K562 (cell line): ENCODE results near the gene TRIM38. TPM values are rescaled to one million over a fixed set of nuclear protein-coding genes. Genes with fewer than 3 reads are reported as not detected.

ENCODE experiments used
- ATAC-seq: fragments of 200-7000 bp; cut with Tn5 transposase; 3 replicates; pipeline ENCODE4 v1.9.1; 2020; ENCODE audit warnings: moderate library complexity
- BruUV-seq: library from RNA; stranded (reverse); fragments of 400-500 nt; replicated peaks from 2 replicates; lab custom pipeline; 2021; lab: Mats Ljungman, UMichigan
- CTCF ChIA-PET: fragments of 300-600 bp; formaldehyde crosslinking; extraction: SDS; loops from one replicate; lab custom pipeline; 2021; ENCODE audit warnings: low intra/inter-chr PET ratio; lab: Yijun Ruan, JAX
- POLR2A ChIA-PET: fragments of 300-600, 350-650 bp; sonication (Branson Sonifier 250); formaldehyde crosslinking; extraction: SDS; loops from one replicate; lab custom pipeline; 2021; ENCODE audit warnings: antibody characterized with exemption, inconsistent platforms; lab: Yijun Ruan, JAX
- DNase-seq, 4 experiments: peaks; one replicate each; pipeline versions ENCODE4 v3.0.0 to v3.0.0-alpha.2; 2011 to 2018; ENCODE audit warnings: low spot score in 3 of 4, mixed read lengths in 3 of 4; ENCODE audit errors: extremely low read depth in 1 of 4
- FAIRE-seq: peaks from 2 replicates; lab custom pipeline; 2011; peaks lifted over from hg19 to GRCh38; lab: Jason Lieb, UNC
- H2AFZ ChIP-seq: 2 replicates; pipeline ENCODE4 v1.6.0; 2011; ENCODE audit warnings: low read depth, low read length, control low read depth, inconsistent platforms
- H3K27ac ChIP-seq: fragments of 200-600 bp; 3 replicates; pipeline ENCODE4 v1.8.0; 2011; ENCODE audit warnings: low read depth, mild to moderate bottlenecking, control low read depth, inconsistent platforms, low read length, moderate library complexity, mixed read lengths; ENCODE audit errors: extremely low read depth
- H3K27me3 ChIP-seq, 2 experiments: fragments of 300-600 bp in 1 of 2; 2 replicates in 1 of 2; 3 replicates in 1 of 2; pipeline versions ENCODE4 v1.6.0 to v1.8.0; 2011; ENCODE audit warnings: inconsistent platforms in 2 of 2, low read length in 2 of 2, mild to moderate bottlenecking in 1 of 2, mixed read lengths in 1 of 2, moderate library complexity in 1 of 2; ENCODE audit not compliant: control insufficient read depth in 2 of 2, insufficient read depth in 2 of 2
- H3K36me3 ChIP-seq: fragments of 300-600 bp; 3 replicates; pipeline ENCODE4 v1.8.0; 2011; ENCODE audit warnings: mild to moderate bottlenecking, low read length, inconsistent platforms; ENCODE audit not compliant: control insufficient read depth, insufficient read depth
- H3K4me1 ChIP-seq, 2 experiments: fragments of 200-600 bp in 1 of 2; replicated peaks in 1 of 2; 2 replicates in 1 of 2; 3 replicates in 1 of 2; pipeline versions ENCODE4 v1.5.1 to v1.8.0; 2011; ENCODE audit warnings: inconsistent platforms in 2 of 2, low read length in 2 of 2, mild to moderate bottlenecking in 1 of 2, mixed read lengths in 1 of 2, moderate library complexity in 1 of 2; ENCODE audit not compliant: control insufficient read depth in 2 of 2, insufficient read depth in 2 of 2
- H3K4me2 ChIP-seq: 2 replicates; pipeline ENCODE4 v1.6.1; 2011; ENCODE audit warnings: low read length, control low read depth, inconsistent platforms, mixed read lengths; ENCODE audit not compliant: insufficient read depth
- H3K4me3 ChIP-seq: fragments of 200-600 bp; sonication (generic), shearing (Covaris generic); 2 replicates; pipeline ENCODE4 v1.5.1; 2016; ENCODE audit warnings: control low read depth, inconsistent platforms
- H3K79me2 ChIP-seq: fragments of 200-600 bp; 3 replicates; pipeline ENCODE4 v1.8.0; 2011; ENCODE audit warnings: low read length, inconsistent platforms; ENCODE audit not compliant: control insufficient read depth, insufficient read depth
- H3K9ac ChIP-seq, 2 experiments: 2 replicates each; pipeline versions ENCODE4 v1.6.0 to v1.6.1; 2011; ENCODE audit warnings: low read depth in 2 of 2, low read length in 2 of 2, control low read depth in 1 of 2, inconsistent platforms in 1 of 2, mild to moderate bottlenecking in 1 of 2, mixed read lengths in 1 of 2; ENCODE audit not compliant: insufficient read depth in 1 of 2
- H3K9me1 ChIP-seq: one replicate; pipeline ENCODE4 v1.6.0; 2011; ENCODE audit warnings: inconsistent platforms, mild to moderate bottlenecking, low read length, moderate library complexity; ENCODE audit not compliant: control insufficient read depth, insufficient read depth
- H3K9me3 ChIP-seq: replicated peaks from 2 replicates; pipeline ENCODE4 v1.5.1; 2011; ENCODE audit warnings: low read depth, low read length, inconsistent platforms; ENCODE audit not compliant: control insufficient read depth, insufficient read depth
- H4K20me1 ChIP-seq: replicated peaks from 2 replicates; pipeline ENCODE4 v1.6.1; 2011; ENCODE audit warnings: low read length, inconsistent platforms, mixed read lengths; ENCODE audit not compliant: control insufficient read depth, insufficient read depth
- ARID3B ChIP-seq: fragments of 250-450 bp; sonication (Bioruptor Pico); IDR thresholded peaks from 2 replicates; pipeline ENCODE4 v1.4.0; 2020; ENCODE audit warnings: borderline replicate concordance
- CEBPG ChIP-seq, 3 experiments: fragments of 200-800 bp in 1 of 3; sonication (Bioruptor generic) in 1 of 3; sonication (generic) in 1 of 3; formaldehyde crosslinking in 1 of 3; IDR thresholded peaks in 2 of 3; conservative IDR thresholded peaks in 1 of 3; 2 replicates each; pipeline versions ENCODE4 v1.6.1 to v1.8.0; 2016 to 2022; ENCODE audit warnings: missing compliant biosample characterization in 2 of 3, missing genetic modification characterization in 2 of 3, mild to moderate bottlenecking in 1 of 3, missing genetic modification reagents in 1 of 3
- CHD1 ChIP-seq: fragments of 200-600 bp; sonication (generic); IDR thresholded peaks from one replicate; pipeline ENCODE4 v1.6.1; 2012; ENCODE audit warnings: mild to moderate bottlenecking, moderate library complexity, low read length, inconsistent platforms
- HEY1 ChIP-seq: fragments of 250-450 bp; sonication (Bioruptor Pico); IDR thresholded peaks from 2 replicates; pipeline ENCODE4 v1.5.0; 2020; ENCODE audit warnings: mild to moderate bottlenecking, moderate library complexity, borderline replicate concordance
- MAFF ChIP-seq: IDR thresholded peaks from 2 replicates; pipeline ENCODE4 v1.6.1; 2012; ENCODE audit warnings: low read length, improper control_type of control experiment
- RBBP5 ChIP-seq: fragments of 200-600 bp; sonication (generic); IDR thresholded peaks from 2 replicates; pipeline ENCODE4 v1.6.1; 2012; ENCODE audit warnings: borderline replicate concordance, mild to moderate bottlenecking, low read length, control low read depth, inconsistent platforms; ENCODE audit not compliant: insufficient read depth, poor library complexity, severe bottlenecking
- RBM22 ChIP-seq: fragments of 200-400 bp; formaldehyde crosslinking; IDR thresholded peaks from 2 replicates; pipeline ENCODE4 v1.6.1; 2018; ENCODE audit warnings: low read length, low read depth; ENCODE audit not compliant: poor library complexity, severe bottlenecking
- TCF15 ChIP-seq: fragments of 250-450 bp; sonication (Bioruptor Pico); IDR thresholded peaks from 2 replicates; pipeline ENCODE4 v1.8.0; 2022; ENCODE audit warnings: moderate library complexity, mild to moderate bottlenecking, inconsistent platforms
- ZNF431 ChIP-seq: sonication (generic); formaldehyde crosslinking; IDR thresholded peaks from 2 replicates; pipeline ENCODE4 v1.8.0; 2022; ENCODE audit warnings: mild to moderate bottlenecking, missing genetic modification reagents
- WGBS: fragments of 100-300 bp; shearing (Covaris generic); methylation state at CpG from one replicate; pipeline ENCODE4 v1.1.6; 2016; ENCODE audit warnings: low coverage, mixed read lengths; ENCODE audit not compliant: insufficient coverage; ENCODE audit errors: missing lambda C conversion rate; 5-methylcytosine and 5-hydroxymethylcytosine counted together
- in situ Hi-C: fragments of 300-500 bp; cut with MboI; formaldehyde crosslinking; loops from 4 replicates; pipeline ENCODE4 v1.15.0; 2018; ENCODE audit warnings: inconsistent platforms, mixed read lengths
- intact Hi-C: fragments of 100-400 bp; cut with micrococcal nuclease; formaldehyde crosslinking; loops from 2 replicates; pipeline ENCODE4 v1.14.2; 2022
- polyA plus RNA-seq, 8 experiments: library from polyadenylated mRNA; depleted of rRNA in 4 of 8; stranded (reverse) in 5 of 8; unstranded in 3 of 8; fragments of >200 nt; fragmentation: Nextera tagmentation in 2 of 8; fragmentation: Illumina TruSeq in 1 of 8; extraction: Ambion mirVana in 2 of 8; extraction: Trizol in 1 of 8; gene quantifications; 2 replicates each; pipeline versions ENCODE4 v1.2.1 to v1.2.3, GENCODE V29; 2011 to 2014; ENCODE audit warnings: inconsistent platforms in 1 of 8, missing spikeins in 1 of 8
- total RNA-seq, 7 experiments: library from RNA; depleted of rRNA in 6 of 7; stranded (reverse); fragments of >200 nt in 6 of 7; fragmentation: Illumina TruSeq in 2 of 7; extraction: Trizol in 2 of 7; gene quantifications; 2 replicates each; pipeline versions ENCODE4 v1.2.1 to v1.2.3, GENCODE V29; 2011 to 2021; ENCODE audit warnings: low replicate concordance in 1 of 7

TRIM38 gene
- total and polyA plus RNA-seq, 9 of the 15 experiments (the other 6 are each of a cell fraction or from before 2014, with no cell fraction given): 1.7 to 6.7 (median 6.3) TPM

GRCh38 chr6:25959890-25960536, 2.6 kb upstream of the TRIM38 start:
- TF ChIP-seq RBM22 (no peak), CHD1 (no peak), ARID3B (no peak), CEBPG (CRISPR knock-in tag; IDR thresholded peaks at IDR 0.05) (no peak), CEBPG (tag; conservative IDR thresholded peaks at IDR 0.05 in 1 of 2, IDR thresholded peaks at IDR 0.05 in 1 of 2) (no peak), ZNF431 (no peak), HEY1 (CRISPR knock-in tag) (no peak), RBBP5 (no peak), TCF15 (CRISPR knock-in tag) (no peak), MAFF (no peak)
- ATAC-seq (no peak), FAIRE-seq (no peak), DNase-seq (no peak)
- H3K4me1 ChIP-seq: peaks cover 6 to 19% of the 10 kb centered on the region in 2 experiments; a peak in 3 of 5 replicates
- no peaks in the 10 kb centered on the region for H3K36me3 ChIP-seq
- intact Hi-C loops (no loop called here), in situ Hi-C loops (no loop called here)
- no peaks in the 10 kb centered on the region for H3K9me1 ChIP-seq
- no peaks in the 10 kb centered on the region for H4K20me1 ChIP-seq
- ChIA-PET CTCF (interaction anchor here (0.6 kb wide), 1 partner anchor 165 kb away, joined by 3 read pairs; no protein-coding TSS in a partner anchor), POLR2A (interaction anchor here (0.6 to 1.3 kb wide), 3 partner anchors 32 to 242 kb away, joined by 3 to 5 read pairs (median 3); no protein-coding TSS in a partner anchor)
- H3K9ac ChIP-seq: no peak overlapping the region
- H2AFZ ChIP-seq: no peak overlapping the region
- WGBS: 14% methylated on average over 2 of the region's 2 CpGs
- no peak overlapping the region for H3K4me3 ChIP-seq
- no peak overlapping the region for H3K4me2 ChIP-seq
- no TSS peak for BruUV-seq
- H3K27me3 ChIP-seq: no peaks in the 10 kb centered on the region
- peaks cover 11% of the 10 kb centered on the region for H3K79me2 ChIP-seq
- H3K9me3 ChIP-seq: peaks cover 14% of the 10 kb centered on the region
- no peak overlapping the region for H3K27ac ChIP-seq
